Keratinocyte (primary cell): ENCODE measurements around the gene SULF2.

Source experiments
- CTCF ChIP-seq, 3 experiments: IDR thresholded peaks in 1 of 3; conservative IDR thresholded peaks in 1 of 3; optimal IDR thresholded peaks in 1 of 3; 2 replicates in 2 of 3; 3 replicates in 1 of 3; pipeline versions ENCODE3 to v1.5.1; 2011; ENCODE audit warnings: low read length in 3 of 3, mild to moderate bottlenecking in 3 of 3, moderate library complexity in 2 of 3, control low read depth in 1 of 3, inconsistent platforms in 1 of 3; ENCODE audit not compliant: insufficient read depth in 2 of 3; ENCODE audit errors: extremely low read depth in 1 of 3
- EZH2 ChIP-seq: IDR thresholded peaks from one replicate; pipeline ENCODE4 v1.6.1; 2012; ENCODE audit warnings: inconsistent platforms, mild to moderate bottlenecking, low read length, moderate library complexity

DNA sequence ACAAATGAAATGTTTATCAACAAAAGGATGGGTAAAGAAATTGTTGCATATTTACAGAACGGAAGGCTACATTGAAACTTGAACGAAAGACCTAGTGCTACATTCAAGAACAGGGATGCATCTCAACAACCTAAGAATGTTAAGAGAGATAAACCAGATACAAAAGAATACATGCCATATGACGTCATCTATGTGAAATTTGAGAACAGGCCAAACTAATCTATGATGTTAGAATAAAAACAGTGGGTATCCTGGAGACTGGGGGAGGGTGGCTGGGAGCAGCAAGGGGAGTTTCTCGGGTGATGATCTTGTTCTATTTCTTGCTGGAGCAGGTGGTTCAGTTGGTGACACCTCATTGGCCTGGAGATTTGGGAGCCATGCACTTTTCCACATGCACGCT lies 81.5 kb downstream of the SULF2 start:
- TF ChIP-seq CTCF (optimal IDR thresholded peaks at IDR 0.05 in 1 of 3, IDR thresholded peaks at IDR 0.05 in 1 of 3, conservative IDR thresholded peaks at IDR 0.05 in 1 of 3; ENCODE audit: extremely low read depth in 1 of 3, insufficient read depth in 2 of 3, low read length in 3 of 3) (no peak), EZH2 (no peak)
